ENCODE measurements around the gene BBX.

BBX gene

GRCh38 chr3:107666853-107667252 lies 144.1 kb downstream of the BBX start:
- Histone ChIP-seq H3K18ac (ENCODE audit: low read length) (no peak overlapping the region), H3K27me3 (ENCODE audit: insufficient read depth, low read length, poor library complexity) (no peaks in the 10 kb centered on the region), H3K79me2 (ENCODE audit: control insufficient read depth, insufficient read depth, low read length) (no peaks in the 10 kb centered on the region), H3K9ac (ENCODE audit: low read length) (no peak overlapping the region), H3K4me1 (ENCODE audit: control insufficient read depth, low read depth, low read length) (peaks cover 6% of the 10 kb centered on the region), H3K56ac (ENCODE audit: low read length) (no peak overlapping the region), H3K79me1 (ENCODE audit: low read length) (peaks cover 4% of the 10 kb centered on the region), H3K4me2 (ENCODE audit: low read length) (no peak overlapping the region), H3K4ac (ENCODE audit: low read depth, low read length) (no peak overlapping the region), H3K4me3 (ENCODE audit: low read length) (no peak overlapping the region), H3K36me3 (ENCODE audit: control insufficient read depth, insufficient read depth, low read length) (no peaks in the 10 kb centered on the region), H4K5ac (ENCODE audit: low read length) (no peak overlapping the region), H3K27ac (ENCODE audit: low read depth, low read length) (no peak overlapping the region), H4K8ac (ENCODE audit: low read depth, low read length) (no peak overlapping the region), H2BK5ac (ENCODE audit: low read length) (no peak overlapping the region), H3K23ac (ENCODE audit: low read length) (no peak overlapping the region), H2AK5ac (ENCODE audit: low read length) (no peak overlapping the region), H2BK15ac (replicated peaks; ENCODE audit: low read depth) (no peak overlapping the region), H2BK120ac (ENCODE audit: low read depth, low read length) (no peak overlapping the region)
- no CpG with 5 or more reads among the region's 2 CpGs for WGBS (ENCODE audit: extremely low coverage, insufficient coverage, low lambda C conversion rate)
- DNase-seq: no peak

GRCh38 chr3:107668416-107668815 lies 145.7 kb downstream of the BBX start:
- Histone ChIP-seq H3K56ac (ENCODE audit: low read length) (no peak overlapping the region), H3K36me3 (ENCODE audit: control insufficient read depth, insufficient read depth, low read length) (no peaks in the 10 kb centered on the region), H4K8ac (ENCODE audit: low read depth, low read length) (no peak overlapping the region), H2BK120ac (ENCODE audit: low read depth, low read length) (no peak overlapping the region), H3K23ac (ENCODE audit: low read length) (no peak overlapping the region), H2BK15ac (replicated peaks; ENCODE audit: low read depth) (no peak overlapping the region), H3K9ac (ENCODE audit: low read length) (no peak overlapping the region), H3K79me2 (ENCODE audit: control insufficient read depth, insufficient read depth, low read length) (no peaks in the 10 kb centered on the region), H3K79me1 (ENCODE audit: low read length) (peaks cover 4% of the 10 kb centered on the region), H3K27ac (ENCODE audit: low read depth, low read length) (no peak overlapping the region), H3K27me3 (ENCODE audit: insufficient read depth, low read length, poor library complexity) (no peaks in the 10 kb centered on the region), H3K4me3 (ENCODE audit: low read length) (no peak overlapping the region), H3K4ac (ENCODE audit: low read depth, low read length) (no peak overlapping the region), H4K5ac (ENCODE audit: low read length) (no peak overlapping the region), H2BK5ac (ENCODE audit: low read length) (no peak overlapping the region), H3K4me1 (ENCODE audit: control insufficient read depth, low read depth, low read length) (peaks cover 6% of the 10 kb centered on the region), H2AK5ac (ENCODE audit: low read length) (no peak overlapping the region), H3K4me2 (ENCODE audit: low read length) (no peak overlapping the region), H3K18ac (ENCODE audit: low read length) (no peak overlapping the region)
- DNase-seq: no peak
- WGBS (ENCODE audit: extremely low coverage, insufficient coverage, low lambda C conversion rate): no CpG with 5 or more reads among the region's 5 CpGs

- DNase-seq: no peak
- Histone ChIP-seq H4K8ac (ENCODE audit: low read depth, low read length) (no peak overlapping the region), H3K4me3 (ENCODE audit: low read length) (no peak overlapping the region), H3K27me3 (ENCODE audit: insufficient read depth, low read length, poor library complexity) (no peaks in the 10 kb centered on the region), H3K4me2 (ENCODE audit: low read length) (no peak overlapping the region), H3K36me3 (ENCODE audit: control insufficient read depth, insufficient read depth, low read length) (no peaks in the 10 kb centered on the region), H4K5ac (ENCODE audit: low read length) (no peak overlapping the region), H2BK120ac (ENCODE audit: low read depth, low read length) (no peak overlapping the region), H3K79me1 (ENCODE audit: low read length) (peaks cover 4% of the 10 kb centered on the region), H3K4ac (ENCODE audit: low read depth, low read length) (no peak overlapping the region), H2BK15ac (replicated peaks; ENCODE audit: low read depth) (no peak overlapping the region), H3K27ac (ENCODE audit: low read depth, low read length) (no peak overlapping the region), H3K79me2 (ENCODE audit: control insufficient read depth, insufficient read depth, low read length) (no peaks in the 10 kb centered on the region), H3K18ac (ENCODE audit: low read length) (no peak overlapping the region), H3K4me1 (ENCODE audit: control insufficient read depth, low read depth, low read length) (peaks cover 6% of the 10 kb centered on the region), H2BK5ac (ENCODE audit: low read length) (no peak overlapping the region), H2AK5ac (ENCODE audit: low read length) (no peak overlapping the region), H3K56ac (ENCODE audit: low read length) (no peak overlapping the region), H3K9ac (ENCODE audit: low read length) (no peak overlapping the region), H3K23ac (ENCODE audit: low read length) (no peak overlapping the region)
- WGBS (ENCODE audit: extremely low coverage, insufficient coverage, low lambda C conversion rate): no CpG with 5 or more reads among the region's 3 CpGs
These were observed 146.2 kb downstream of the BBX start for GRCh38 chr3:107668963-107669362.

- Histone ChIP-seq H3K4ac (ENCODE audit: low read depth, low read length) (no peak overlapping the region), H4K8ac (ENCODE audit: low read depth, low read length) (no peak overlapping the region), H4K5ac (ENCODE audit: low read length) (no peak overlapping the region), H2BK15ac (replicated peaks; ENCODE audit: low read depth) (no peak overlapping the region), H3K27me3 (ENCODE audit: insufficient read depth, low read length, poor library complexity) (no peaks in the 10 kb centered on the region), H3K79me2 (ENCODE audit: control insufficient read depth, insufficient read depth, low read length) (no peaks in the 10 kb centered on the region), H2AK5ac (ENCODE audit: low read length) (no peak overlapping the region), H3K56ac (ENCODE audit: low read length) (no peak overlapping the region), H2BK5ac (ENCODE audit: low read length) (no peak overlapping the region), H3K23ac (ENCODE audit: low read length) (no peak overlapping the region), H2BK120ac (ENCODE audit: low read depth, low read length) (no peak overlapping the region), H3K4me3 (ENCODE audit: low read length) (no peak overlapping the region), H3K9ac (ENCODE audit: low read length) (no peak overlapping the region), H3K36me3 (ENCODE audit: control insufficient read depth, insufficient read depth, low read length) (no peaks in the 10 kb centered on the region), H3K79me1 (ENCODE audit: low read length) (peaks cover 4% of the 10 kb centered on the region), H3K4me1 (ENCODE audit: control insufficient read depth, low read depth, low read length) (peaks cover 6% of the 10 kb centered on the region), H3K4me2 (ENCODE audit: low read length) (no peak overlapping the region), H3K18ac (ENCODE audit: low read length) (no peak overlapping the region), H3K27ac (ENCODE audit: low read depth, low read length) (no peak overlapping the region)
- DNase-seq: no peak
- WGBS (ENCODE audit: extremely low coverage, insufficient coverage, low lambda C conversion rate): no CpG with 5 or more reads among the region's 1 CpG
These were observed 146.9 kb downstream of the BBX start for GRCh38 chr3:107669669-107670068.

- H3K4me2 ChIP-seq (ENCODE audit: low read length): no peak overlapping the region
- H2BK5ac ChIP-seq (ENCODE audit: low read length): no peak overlapping the region
- H3K27ac ChIP-seq (ENCODE audit: low read depth, low read length): no peak overlapping the region
- peaks cover 6% of the 10 kb centered on the region for H3K4me1 ChIP-seq (ENCODE audit: control insufficient read depth, low read depth, low read length)
- no peak overlapping the region for H3K18ac ChIP-seq (ENCODE audit: low read length)
- no peak overlapping the region for H2AK5ac ChIP-seq (ENCODE audit: low read length)
- no peak overlapping the region for H3K23ac ChIP-seq (ENCODE audit: low read length)
- no peak overlapping the region for H4K5ac ChIP-seq (ENCODE audit: low read length)
- H2BK120ac ChIP-seq (ENCODE audit: low read depth, low read length): no peak overlapping the region
- H3K27me3 ChIP-seq (ENCODE audit: insufficient read depth, low read length, poor library complexity): no peaks in the 10 kb centered on the region
- no peak overlapping the region for H3K56ac ChIP-seq (ENCODE audit: low read length)
- H3K4me3 ChIP-seq (ENCODE audit: low read length): no peak overlapping the region
- no peak overlapping the region for H3K4ac ChIP-seq (ENCODE audit: low read depth, low read length)
- no CpG with 5 or more reads among the region's 3 CpGs for WGBS (ENCODE audit: extremely low coverage, insufficient coverage, low lambda C conversion rate)
- H3K9ac ChIP-seq (ENCODE audit: low read length): no peak overlapping the region
- no peaks in the 10 kb centered on the region for H3K79me2 ChIP-seq (ENCODE audit: control insufficient read depth, insufficient read depth, low read length)
- no peak overlapping the region for H2BK15ac ChIP-seq (replicated peaks; ENCODE audit: low read depth)
- H3K36me3 ChIP-seq (ENCODE audit: control insufficient read depth, insufficient read depth, low read length): no peaks in the 10 kb centered on the region
- no peak overlapping the region for H4K8ac ChIP-seq (ENCODE audit: low read depth, low read length)
- DNase-seq: no peak
- H3K79me1 ChIP-seq (ENCODE audit: low read length): peaks cover 4% of the 10 kb centered on the region
These were observed 148.2 kb downstream of the BBX start for GRCh38 chr3:107670986-107671385.

GRCh38 chr3:107674371-107674770 lies 151.6 kb downstream of the BBX start:
- Histone ChIP-seq H3K79me1 (ENCODE audit: low read length) (no peaks in the 10 kb centered on the region), H3K4me3 (ENCODE audit: low read length) (no peak overlapping the region), H3K18ac (ENCODE audit: low read length) (no peak overlapping the region), H3K36me3 (ENCODE audit: control insufficient read depth, insufficient read depth, low read length) (no peaks in the 10 kb centered on the region), H3K23ac (ENCODE audit: low read length) (no peak overlapping the region), H2BK5ac (ENCODE audit: low read length) (no peak overlapping the region), H4K5ac (ENCODE audit: low read length) (no peak overlapping the region), H2BK15ac (replicated peaks; ENCODE audit: low read depth) (no peak overlapping the region), H3K56ac (ENCODE audit: low read length) (no peak overlapping the region), H3K9ac (ENCODE audit: low read length) (no peak overlapping the region), H3K4me1 (ENCODE audit: control insufficient read depth, low read depth, low read length) (no peaks in the 10 kb centered on the region), H3K27me3 (ENCODE audit: insufficient read depth, low read length, poor library complexity) (no peaks in the 10 kb centered on the region), H2AK5ac (ENCODE audit: low read length) (no peak overlapping the region), H3K4me2 (ENCODE audit: low read length) (no peak overlapping the region), H4K8ac (ENCODE audit: low read depth, low read length) (no peak overlapping the region), H3K79me2 (ENCODE audit: control insufficient read depth, insufficient read depth, low read length) (no peaks in the 10 kb centered on the region), H3K4ac (ENCODE audit: low read depth, low read length) (no peak overlapping the region), H2BK120ac (ENCODE audit: low read depth, low read length) (no peak overlapping the region), H3K27ac (ENCODE audit: low read depth, low read length) (no peak overlapping the region)
- no peak for DNase-seq
- no CpG with 5 or more reads among the region's 7 CpGs for WGBS (ENCODE audit: extremely low coverage, insufficient coverage, low lambda C conversion rate)
